ENCODE data around the gene EMC10.

- TF ChIP-seq CTCF (IDR thresholded peaks at IDR 0.05) (no peak), POLR2A (IDR thresholded peaks at IDR 0.05) (no peak)
These were observed 12.0 kb upstream of the EMC10 start for GRCh38 chr19:50464348-50464747.

Measured in adrenal gland (tissue), 5 donors.